SK-N-SH (cell line): ENCODE data around the gene OR5K1. TPM values are rescaled to one million over a fixed set of nuclear protein-coding genes. Genes with fewer than 3 reads are reported as not detected.

Experiments used
- CTCF ChIA-PET: fragments of 300-600, 350-600 bp; formaldehyde crosslinking; extraction: SDS; loops from one replicate; lab custom pipeline; 2021; lab: Yijun Ruan, JAX
- POLR2A ChIA-PET: fragments of 350-600 bp; sonication (Branson Sonifier 250); formaldehyde crosslinking; extraction: SDS; loops from one replicate; lab custom pipeline; 2020; ENCODE audit warnings: antibody characterized with exemption, inconsistent platforms; lab: Yijun Ruan, JAX
- DNase-seq: peaks from one replicate; pipeline ENCODE4 v3.0.0; 2012
- H2AFZ ChIP-seq: fragments of 200-600 bp; sonication (generic); 2 replicates; pipeline ENCODE4 v1.8.1; 2016; ENCODE audit warnings: antibody characterized with exemption, mild to moderate bottlenecking, low read depth
- H3F3A ChIP-seq: fragments of 200-600 bp; sonication (generic); replicated peaks from 2 replicates; pipeline ENCODE3; 2016; ENCODE audit warnings: antibody characterized with exemption, mild to moderate bottlenecking; ENCODE audit not compliant: insufficient read depth
- H3K27ac ChIP-seq, 2 experiments: fragments of 200-500 bp in 1 of 2; fragments of 200-600 bp in 1 of 2; sonication (Bioruptor generic) in 1 of 2; sonication (generic), shearing (Covaris generic) in 1 of 2; 2 replicates each; pipeline versions ENCODE4 v1.5.1 to v1.6.1; 2014 to 2016; ENCODE audit warnings: low read depth in 2 of 2, inconsistent platforms in 1 of 2, low read length in 1 of 2, mild to moderate bottlenecking in 1 of 2, mixed read lengths in 1 of 2
- H3K27me3 ChIP-seq: fragments of 200-600 bp; sonication (generic), shearing (Covaris generic); 2 replicates; pipeline ENCODE4 v1.6.1; 2016; ENCODE audit warnings: mixed run types; ENCODE audit not compliant: insufficient read depth
- H3K36me3 ChIP-seq, 2 experiments: fragments of 200-500 bp in 1 of 2; fragments of 200-600 bp in 1 of 2; sonication (Bioruptor generic) in 1 of 2; sonication (generic) in 1 of 2; replicated peaks in 1 of 2; 2 replicates each; pipeline versions ENCODE3 to v1.5.1; 2014 to 2016; ENCODE audit warnings: low read length in 1 of 2, mild to moderate bottlenecking in 1 of 2; ENCODE audit not compliant: insufficient read depth in 2 of 2, control insufficient read depth in 1 of 2
- H3K4me1 ChIP-seq, 2 experiments: fragments of 200-500 bp in 1 of 2; fragments of 200-600 bp in 1 of 2; sonication (Bioruptor generic) in 1 of 2; sonication (generic), shearing (Covaris generic) in 1 of 2; 2 replicates each; pipeline versions ENCODE4 v1.5.1 to v1.6.1; 2014 to 2016; ENCODE audit warnings: low read depth in 1 of 2, low read length in 1 of 2, mixed run types in 1 of 2; ENCODE audit not compliant: insufficient read depth in 2 of 2, control insufficient read depth in 1 of 2
- H3K4me2 ChIP-seq: fragments of 200-600 bp; sonication (generic), shearing (Covaris generic); 2 replicates; pipeline ENCODE4 v1.6.1; 2017; ENCODE audit warnings: mixed run types
- H3K4me3 ChIP-seq, 2 experiments: fragments of 200-500 bp in 1 of 2; fragments of 200-600 bp in 1 of 2; sonication (Bioruptor generic) in 1 of 2; sonication (generic), shearing (Covaris generic) in 1 of 2; 2 replicates each; pipeline versions ENCODE4 v1.5.1 to v1.8.1; 2014 to 2016; ENCODE audit warnings: low read depth in 2 of 2, inconsistent platforms in 1 of 2, low read length in 1 of 2, mild to moderate bottlenecking in 1 of 2, mixed read lengths in 1 of 2, moderate library complexity in 1 of 2
- H3K79me2 ChIP-seq: fragments of 200-600 bp; sonication (generic); 2 replicates; pipeline ENCODE4 v1.8.1; 2017; ENCODE audit warnings: mild to moderate bottlenecking; ENCODE audit not compliant: insufficient read depth
- H3K9ac ChIP-seq: fragments of 200-600 bp; sonication (generic); 2 replicates; pipeline ENCODE4 v1.6.1; 2017; ENCODE audit warnings: mixed run types
- H3K9me2 ChIP-seq: fragments of 200-600 bp; sonication (generic); 2 replicates; pipeline ENCODE4 v1.6.1; 2017; ENCODE audit warnings: mixed run types
- H3K9me3 ChIP-seq: fragments of 200-600 bp; sonication (generic); 2 replicates; pipeline ENCODE4 v1.6.1; 2017; ENCODE audit warnings: mixed run types, mild to moderate bottlenecking, moderate library complexity
- H4K20me1 ChIP-seq: fragments of 200-600 bp; sonication (generic); 2 replicates; pipeline ENCODE4 v1.6.1; 2017; ENCODE audit warnings: mild to moderate bottlenecking, mixed run types; ENCODE audit not compliant: insufficient read depth
- CHD2 ChIP-seq: fragments of 150-350 bp; IDR thresholded peaks from 2 replicates; pipeline ENCODE4 v1.6.1; 2018; ENCODE audit warnings: low read length; ENCODE audit not compliant: partially characterized antibody
- EZH2phosphoT487 ChIP-seq: fragments of 200-600 bp; sonication (generic); IDR thresholded peaks from 2 replicates; pipeline ENCODE4 v1.6.1; 2017; ENCODE audit warnings: low read depth, mixed run types, mild to moderate bottlenecking, antibody characterized with exemption, moderate library complexity, borderline replicate concordance
- GABPA ChIP-seq: IDR thresholded peaks from 2 replicates; pipeline ENCODE4 v1.4.0; 2012; ENCODE audit warnings: low read depth, mild to moderate bottlenecking
- JUND ChIP-seq: IDR thresholded peaks from 2 replicates; pipeline ENCODE4 v1.4.0; 2012
- MXI1 ChIP-seq: IDR thresholded peaks from 2 replicates; pipeline ENCODE4 v1.6.1; 2012; ENCODE audit warnings: mild to moderate bottlenecking, low read depth, low read length, improper control_type of control experiment
- NFIC ChIP-seq: IDR thresholded peaks from 2 replicates; pipeline ENCODE4 v1.4.0; 2012; ENCODE audit warnings: borderline replicate concordance
- NRF1 ChIP-seq: IDR thresholded peaks from 2 replicates; pipeline ENCODE4 v1.6.1; 2012; ENCODE audit warnings: low read depth, mild to moderate bottlenecking, low read length
- TCF12 ChIP-seq: IDR thresholded peaks from 2 replicates; pipeline ENCODE4 v1.4.0; 2012
- TEAD4 ChIP-seq: IDR thresholded peaks from 2 replicates; pipeline ENCODE4 v1.4.0; 2012; ENCODE audit warnings: mild to moderate bottlenecking, borderline replicate concordance; ENCODE audit not compliant: insufficient read depth
- WGBS: methylation state at CpG from one replicate; pipeline ENCODE4 v1.1.6; 2017; ENCODE audit warnings: low lambda C conversion rate; 5-methylcytosine and 5-hydroxymethylcytosine counted together
- polyA plus RNA-seq, 3 experiments: library from polyadenylated mRNA; depleted of rRNA; stranded (reverse); fragments of >200 nt; gene quantifications; 2 replicates each; pipeline ENCODE4 v1.2.3, GENCODE V29; 2012
- TF ChIP-seq, protein P1 (sequence below): IDR thresholded peaks from 2 replicates; pipeline ENCODE4 v1.4.0; 2012; ENCODE audit warnings: low read depth, borderline replicate concordance
- TF ChIP-seq, protein P2 (sequence below): fragments of 200-600 bp; sonication (generic); IDR thresholded peaks from 2 replicates; pipeline ENCODE4 v1.6.1; 2017; ENCODE audit warnings: antibody characterized with exemption, mild to moderate bottlenecking, moderate library complexity
- TF ChIP-seq, protein P3 (sequence below): fragments of 150-350 bp; IDR thresholded peaks from 2 replicates; pipeline ENCODE4 v1.6.1; 2017; ENCODE audit warnings: antibody characterized with exemption, low read length, low read depth, borderline replicate concordance
- TF ChIP-seq, protein P4 (sequence below): fragments of 150-350 bp; IDR thresholded peaks from 2 replicates; pipeline ENCODE4 v1.6.1; 2016; ENCODE audit warnings: mild to moderate bottlenecking, low read depth, low read length
- TF ChIP-seq, protein P5 (sequence below): IDR thresholded peaks from 2 replicates; pipeline ENCODE4 v1.6.1; 2012; ENCODE audit warnings: mild to moderate bottlenecking, low read depth, low read length, moderate library complexity

Gene OR5K1
- polyA plus RNA-seq, 1 of the 3 experiments (the other 2 are of a cell fraction), result not detected

DNA sequence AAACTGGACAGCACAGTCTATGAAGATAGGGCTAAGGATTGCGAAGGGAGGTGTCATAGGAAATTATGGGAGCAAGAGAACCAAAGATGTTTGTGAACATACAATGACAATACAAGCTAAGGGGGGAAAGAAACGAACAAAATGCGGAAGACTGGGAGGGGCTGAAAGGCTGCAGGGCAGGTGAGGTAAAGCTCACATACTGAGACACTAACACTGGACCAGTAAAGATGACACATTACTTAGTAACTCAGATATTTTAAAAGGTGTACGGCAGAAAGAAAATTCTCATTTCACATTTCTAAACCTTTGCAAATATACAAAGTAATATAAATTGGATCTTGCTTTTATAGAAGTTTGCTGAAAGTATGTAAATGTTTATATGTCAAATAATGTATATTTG, 49.6 kb downstream of the OR5K1 start:
- Histone ChIP-seq H3K9ac (no peak overlapping the region), H3K4me1 (no peaks in the 10 kb centered on the region), H3K27ac (no peak overlapping the region), H3K27me3 (no peaks in the 10 kb centered on the region), H3K9me2 (no peaks in the 10 kb centered on the region), H3K4me3 (no peak overlapping the region), H3K79me2 (no peaks in the 10 kb centered on the region), H4K20me1 (no peaks in the 10 kb centered on the region), H3K36me3 (peaks cover 28 to 33% of the 10 kb centered on the region in 2 experiments), H3K4me2 (no peak overlapping the region), H3F3A (peaks cover 4% of the 10 kb centered on the region), H2AFZ (no peak overlapping the region), H3K9me3 (no peaks in the 10 kb centered on the region)
- ChIA-PET CTCF (no interaction called here), POLR2A (no interaction called here)
- 87% methylated on average over 4 of the region's 4 CpGs for WGBS
- no peak for DNase-seq
- no peak for TF ChIP-seq JUND
- TF ChIP-seq, protein P1, sequence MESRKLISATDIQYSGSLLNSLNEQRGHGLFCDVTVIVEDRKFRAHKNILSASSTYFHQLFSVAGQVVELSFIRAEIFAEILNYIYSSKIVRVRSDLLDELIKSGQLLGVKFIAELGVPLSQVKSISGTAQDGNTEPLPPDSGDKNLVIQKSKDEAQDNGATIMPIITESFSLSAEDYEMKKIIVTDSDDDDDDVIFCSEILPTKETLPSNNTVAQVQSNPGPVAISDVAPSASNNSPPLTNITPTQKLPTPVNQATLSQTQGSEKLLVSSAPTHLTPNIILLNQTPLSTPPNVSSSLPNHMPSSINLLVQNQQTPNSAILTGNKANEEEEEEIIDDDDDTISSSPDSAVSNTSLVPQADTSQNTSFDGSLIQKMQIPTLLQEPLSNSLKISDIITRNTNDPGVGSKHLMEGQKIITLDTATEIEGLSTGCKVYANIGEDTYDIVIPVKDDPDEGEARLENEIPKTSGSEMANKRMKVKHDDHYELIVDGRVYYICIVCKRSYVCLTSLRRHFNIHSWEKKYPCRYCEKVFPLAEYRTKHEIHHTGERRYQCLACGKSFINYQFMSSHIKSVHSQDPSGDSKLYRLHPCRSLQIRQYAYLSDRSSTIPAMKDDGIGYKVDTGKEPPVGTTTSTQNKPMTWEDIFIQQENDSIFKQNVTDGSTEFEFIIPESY, result no peak
- TF ChIP-seq, protein P2, sequence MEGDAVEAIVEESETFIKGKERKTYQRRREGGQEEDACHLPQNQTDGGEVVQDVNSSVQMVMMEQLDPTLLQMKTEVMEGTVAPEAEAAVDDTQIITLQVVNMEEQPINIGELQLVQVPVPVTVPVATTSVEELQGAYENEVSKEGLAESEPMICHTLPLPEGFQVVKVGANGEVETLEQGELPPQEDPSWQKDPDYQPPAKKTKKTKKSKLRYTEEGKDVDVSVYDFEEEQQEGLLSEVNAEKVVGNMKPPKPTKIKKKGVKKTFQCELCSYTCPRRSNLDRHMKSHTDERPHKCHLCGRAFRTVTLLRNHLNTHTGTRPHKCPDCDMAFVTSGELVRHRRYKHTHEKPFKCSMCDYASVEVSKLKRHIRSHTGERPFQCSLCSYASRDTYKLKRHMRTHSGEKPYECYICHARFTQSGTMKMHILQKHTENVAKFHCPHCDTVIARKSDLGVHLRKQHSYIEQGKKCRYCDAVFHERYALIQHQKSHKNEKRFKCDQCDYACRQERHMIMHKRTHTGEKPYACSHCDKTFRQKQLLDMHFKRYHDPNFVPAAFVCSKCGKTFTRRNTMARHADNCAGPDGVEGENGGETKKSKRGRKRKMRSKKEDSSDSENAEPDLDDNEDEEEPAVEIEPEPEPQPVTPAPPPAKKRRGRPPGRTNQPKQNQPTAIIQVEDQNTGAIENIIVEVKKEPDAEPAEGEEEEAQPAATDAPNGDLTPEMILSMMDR, result no peak
- no peak for TF ChIP-seq GABPA
- no peak for TF ChIP-seq EZH2phosphoT487
- TF ChIP-seq, protein P3, sequence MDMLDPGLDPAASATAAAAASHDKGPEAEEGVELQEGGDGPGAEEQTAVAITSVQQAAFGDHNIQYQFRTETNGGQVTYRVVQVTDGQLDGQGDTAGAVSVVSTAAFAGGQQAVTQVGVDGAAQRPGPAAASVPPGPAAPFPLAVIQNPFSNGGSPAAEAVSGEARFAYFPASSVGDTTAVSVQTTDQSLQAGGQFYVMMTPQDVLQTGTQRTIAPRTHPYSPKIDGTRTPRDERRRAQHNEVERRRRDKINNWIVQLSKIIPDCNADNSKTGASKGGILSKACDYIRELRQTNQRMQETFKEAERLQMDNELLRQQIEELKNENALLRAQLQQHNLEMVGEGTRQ, result no peak
- no peak for TF ChIP-seq TCF12

DNA sequence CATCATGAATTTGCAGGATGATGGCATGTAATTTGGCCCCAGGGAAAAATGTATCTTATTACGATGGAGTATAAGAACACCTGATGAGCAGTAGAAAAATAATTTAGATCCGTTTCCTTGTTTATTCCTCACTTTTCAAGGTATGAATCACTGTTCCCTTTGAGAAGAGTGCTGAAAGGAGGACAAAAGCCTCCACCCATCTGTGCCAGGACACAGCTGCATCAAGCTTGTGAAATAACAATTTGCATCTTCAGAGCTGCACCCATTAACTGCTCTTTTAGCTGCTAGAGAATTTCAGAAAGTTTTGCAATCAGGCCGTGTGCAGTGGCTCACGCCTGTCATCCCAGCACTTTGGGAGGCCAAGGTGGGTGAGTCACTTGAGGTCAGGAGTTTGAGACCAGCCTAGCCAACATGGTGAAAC, 50.1 kb downstream of the OR5K1 start:
- Histone ChIP-seq H3K4me2 (no peak overlapping the region), H3K4me3 (no peak overlapping the region), H3K27ac (no peak overlapping the region), H3F3A (peaks cover 6% of the 10 kb centered on the region), H4K20me1 (no peaks in the 10 kb centered on the region), H3K79me2 (peaks cover 2% of the 10 kb centered on the region; the same call in 1 of the 2 replicates), H3K4me1 (no peaks in the 10 kb centered on the region), H3K27me3 (no peaks in the 10 kb centered on the region), H3K9ac (no peak overlapping the region), H3K36me3 (peaks cover 34 to 37% of the 10 kb centered on the region in 2 experiments), H3K9me2 (no peaks in the 10 kb centered on the region), H2AFZ (no peak overlapping the region), H3K9me3 (no peaks in the 10 kb centered on the region)
- ChIA-PET POLR2A (no interaction called here), CTCF (no interaction called here)
- 77% methylated on average over 4 of the region's 4 CpGs for WGBS
- no peak for DNase-seq
- TF ChIP-seq, protein P4, sequence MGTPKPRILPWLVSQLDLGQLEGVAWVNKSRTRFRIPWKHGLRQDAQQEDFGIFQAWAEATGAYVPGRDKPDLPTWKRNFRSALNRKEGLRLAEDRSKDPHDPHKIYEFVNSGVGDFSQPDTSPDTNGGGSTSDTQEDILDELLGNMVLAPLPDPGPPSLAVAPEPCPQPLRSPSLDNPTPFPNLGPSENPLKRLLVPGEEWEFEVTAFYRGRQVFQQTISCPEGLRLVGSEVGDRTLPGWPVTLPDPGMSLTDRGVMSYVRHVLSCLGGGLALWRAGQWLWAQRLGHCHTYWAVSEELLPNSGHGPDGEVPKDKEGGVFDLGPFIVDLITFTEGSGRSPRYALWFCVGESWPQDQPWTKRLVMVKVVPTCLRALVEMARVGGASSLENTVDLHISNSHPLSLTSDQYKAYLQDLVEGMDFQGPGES, result no peak
- no peak for TF ChIP-seq TEAD4
- TF ChIP-seq CHD2, result no peak
- TF ChIP-seq MXI1, result no peak
- no peak for TF ChIP-seq EZH2phosphoT487
- no peak for TF ChIP-seq NRF1
- TF ChIP-seq NFIC, result no peak
- TF ChIP-seq, protein P5, sequence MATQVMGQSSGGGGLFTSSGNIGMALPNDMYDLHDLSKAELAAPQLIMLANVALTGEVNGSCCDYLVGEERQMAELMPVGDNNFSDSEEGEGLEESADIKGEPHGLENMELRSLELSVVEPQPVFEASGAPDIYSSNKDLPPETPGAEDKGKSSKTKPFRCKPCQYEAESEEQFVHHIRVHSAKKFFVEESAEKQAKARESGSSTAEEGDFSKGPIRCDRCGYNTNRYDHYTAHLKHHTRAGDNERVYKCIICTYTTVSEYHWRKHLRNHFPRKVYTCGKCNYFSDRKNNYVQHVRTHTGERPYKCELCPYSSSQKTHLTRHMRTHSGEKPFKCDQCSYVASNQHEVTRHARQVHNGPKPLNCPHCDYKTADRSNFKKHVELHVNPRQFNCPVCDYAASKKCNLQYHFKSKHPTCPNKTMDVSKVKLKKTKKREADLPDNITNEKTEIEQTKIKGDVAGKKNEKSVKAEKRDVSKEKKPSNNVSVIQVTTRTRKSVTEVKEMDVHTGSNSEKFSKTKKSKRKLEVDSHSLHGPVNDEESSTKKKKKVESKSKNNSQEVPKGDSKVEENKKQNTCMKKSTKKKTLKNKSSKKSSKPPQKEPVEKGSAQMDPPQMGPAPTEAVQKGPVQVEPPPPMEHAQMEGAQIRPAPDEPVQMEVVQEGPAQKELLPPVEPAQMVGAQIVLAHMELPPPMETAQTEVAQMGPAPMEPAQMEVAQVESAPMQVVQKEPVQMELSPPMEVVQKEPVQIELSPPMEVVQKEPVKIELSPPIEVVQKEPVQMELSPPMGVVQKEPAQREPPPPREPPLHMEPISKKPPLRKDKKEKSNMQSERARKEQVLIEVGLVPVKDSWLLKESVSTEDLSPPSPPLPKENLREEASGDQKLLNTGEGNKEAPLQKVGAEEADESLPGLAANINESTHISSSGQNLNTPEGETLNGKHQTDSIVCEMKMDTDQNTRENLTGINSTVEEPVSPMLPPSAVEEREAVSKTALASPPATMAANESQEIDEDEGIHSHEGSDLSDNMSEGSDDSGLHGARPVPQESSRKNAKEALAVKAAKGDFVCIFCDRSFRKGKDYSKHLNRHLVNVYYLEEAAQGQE, result no peak
- TF ChIP-seq, protein P2, result no peak
- no peak for TF ChIP-seq TCF12
